Measurements from ENCODE around the gene SYT11. TPM values are rescaled to one million over a fixed set of nuclear protein-coding genes. Genes with fewer than 3 reads are reported as not detected.

SYT11 gene
- total and polyA plus RNA-seq, 2 of the 8 experiments (the other 6 are each of a cell fraction or from before 2014, with no cell fraction given): 7.2 to 9.6 TPM

DNA sequence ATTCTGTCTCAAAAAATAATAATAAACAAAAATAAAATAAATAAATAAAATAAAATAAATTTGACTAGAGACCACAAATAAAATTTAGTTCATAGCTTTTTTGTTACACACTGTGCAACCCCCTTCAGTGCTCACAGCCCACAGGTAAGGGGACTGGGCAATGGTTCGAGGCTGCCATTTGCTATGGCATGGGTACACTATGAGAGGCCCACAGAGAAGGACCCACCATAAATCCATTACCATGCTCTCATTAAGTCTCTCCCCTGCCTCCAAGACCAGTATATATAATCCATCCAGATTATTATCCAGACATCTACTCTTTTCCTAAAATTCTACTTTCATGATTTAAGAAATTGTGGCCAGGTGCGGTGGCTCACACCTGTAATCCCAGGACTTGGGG lies 60.4 kb downstream of the SYT11 start (continued):
- TF ChIP-seq, protein P1, sequence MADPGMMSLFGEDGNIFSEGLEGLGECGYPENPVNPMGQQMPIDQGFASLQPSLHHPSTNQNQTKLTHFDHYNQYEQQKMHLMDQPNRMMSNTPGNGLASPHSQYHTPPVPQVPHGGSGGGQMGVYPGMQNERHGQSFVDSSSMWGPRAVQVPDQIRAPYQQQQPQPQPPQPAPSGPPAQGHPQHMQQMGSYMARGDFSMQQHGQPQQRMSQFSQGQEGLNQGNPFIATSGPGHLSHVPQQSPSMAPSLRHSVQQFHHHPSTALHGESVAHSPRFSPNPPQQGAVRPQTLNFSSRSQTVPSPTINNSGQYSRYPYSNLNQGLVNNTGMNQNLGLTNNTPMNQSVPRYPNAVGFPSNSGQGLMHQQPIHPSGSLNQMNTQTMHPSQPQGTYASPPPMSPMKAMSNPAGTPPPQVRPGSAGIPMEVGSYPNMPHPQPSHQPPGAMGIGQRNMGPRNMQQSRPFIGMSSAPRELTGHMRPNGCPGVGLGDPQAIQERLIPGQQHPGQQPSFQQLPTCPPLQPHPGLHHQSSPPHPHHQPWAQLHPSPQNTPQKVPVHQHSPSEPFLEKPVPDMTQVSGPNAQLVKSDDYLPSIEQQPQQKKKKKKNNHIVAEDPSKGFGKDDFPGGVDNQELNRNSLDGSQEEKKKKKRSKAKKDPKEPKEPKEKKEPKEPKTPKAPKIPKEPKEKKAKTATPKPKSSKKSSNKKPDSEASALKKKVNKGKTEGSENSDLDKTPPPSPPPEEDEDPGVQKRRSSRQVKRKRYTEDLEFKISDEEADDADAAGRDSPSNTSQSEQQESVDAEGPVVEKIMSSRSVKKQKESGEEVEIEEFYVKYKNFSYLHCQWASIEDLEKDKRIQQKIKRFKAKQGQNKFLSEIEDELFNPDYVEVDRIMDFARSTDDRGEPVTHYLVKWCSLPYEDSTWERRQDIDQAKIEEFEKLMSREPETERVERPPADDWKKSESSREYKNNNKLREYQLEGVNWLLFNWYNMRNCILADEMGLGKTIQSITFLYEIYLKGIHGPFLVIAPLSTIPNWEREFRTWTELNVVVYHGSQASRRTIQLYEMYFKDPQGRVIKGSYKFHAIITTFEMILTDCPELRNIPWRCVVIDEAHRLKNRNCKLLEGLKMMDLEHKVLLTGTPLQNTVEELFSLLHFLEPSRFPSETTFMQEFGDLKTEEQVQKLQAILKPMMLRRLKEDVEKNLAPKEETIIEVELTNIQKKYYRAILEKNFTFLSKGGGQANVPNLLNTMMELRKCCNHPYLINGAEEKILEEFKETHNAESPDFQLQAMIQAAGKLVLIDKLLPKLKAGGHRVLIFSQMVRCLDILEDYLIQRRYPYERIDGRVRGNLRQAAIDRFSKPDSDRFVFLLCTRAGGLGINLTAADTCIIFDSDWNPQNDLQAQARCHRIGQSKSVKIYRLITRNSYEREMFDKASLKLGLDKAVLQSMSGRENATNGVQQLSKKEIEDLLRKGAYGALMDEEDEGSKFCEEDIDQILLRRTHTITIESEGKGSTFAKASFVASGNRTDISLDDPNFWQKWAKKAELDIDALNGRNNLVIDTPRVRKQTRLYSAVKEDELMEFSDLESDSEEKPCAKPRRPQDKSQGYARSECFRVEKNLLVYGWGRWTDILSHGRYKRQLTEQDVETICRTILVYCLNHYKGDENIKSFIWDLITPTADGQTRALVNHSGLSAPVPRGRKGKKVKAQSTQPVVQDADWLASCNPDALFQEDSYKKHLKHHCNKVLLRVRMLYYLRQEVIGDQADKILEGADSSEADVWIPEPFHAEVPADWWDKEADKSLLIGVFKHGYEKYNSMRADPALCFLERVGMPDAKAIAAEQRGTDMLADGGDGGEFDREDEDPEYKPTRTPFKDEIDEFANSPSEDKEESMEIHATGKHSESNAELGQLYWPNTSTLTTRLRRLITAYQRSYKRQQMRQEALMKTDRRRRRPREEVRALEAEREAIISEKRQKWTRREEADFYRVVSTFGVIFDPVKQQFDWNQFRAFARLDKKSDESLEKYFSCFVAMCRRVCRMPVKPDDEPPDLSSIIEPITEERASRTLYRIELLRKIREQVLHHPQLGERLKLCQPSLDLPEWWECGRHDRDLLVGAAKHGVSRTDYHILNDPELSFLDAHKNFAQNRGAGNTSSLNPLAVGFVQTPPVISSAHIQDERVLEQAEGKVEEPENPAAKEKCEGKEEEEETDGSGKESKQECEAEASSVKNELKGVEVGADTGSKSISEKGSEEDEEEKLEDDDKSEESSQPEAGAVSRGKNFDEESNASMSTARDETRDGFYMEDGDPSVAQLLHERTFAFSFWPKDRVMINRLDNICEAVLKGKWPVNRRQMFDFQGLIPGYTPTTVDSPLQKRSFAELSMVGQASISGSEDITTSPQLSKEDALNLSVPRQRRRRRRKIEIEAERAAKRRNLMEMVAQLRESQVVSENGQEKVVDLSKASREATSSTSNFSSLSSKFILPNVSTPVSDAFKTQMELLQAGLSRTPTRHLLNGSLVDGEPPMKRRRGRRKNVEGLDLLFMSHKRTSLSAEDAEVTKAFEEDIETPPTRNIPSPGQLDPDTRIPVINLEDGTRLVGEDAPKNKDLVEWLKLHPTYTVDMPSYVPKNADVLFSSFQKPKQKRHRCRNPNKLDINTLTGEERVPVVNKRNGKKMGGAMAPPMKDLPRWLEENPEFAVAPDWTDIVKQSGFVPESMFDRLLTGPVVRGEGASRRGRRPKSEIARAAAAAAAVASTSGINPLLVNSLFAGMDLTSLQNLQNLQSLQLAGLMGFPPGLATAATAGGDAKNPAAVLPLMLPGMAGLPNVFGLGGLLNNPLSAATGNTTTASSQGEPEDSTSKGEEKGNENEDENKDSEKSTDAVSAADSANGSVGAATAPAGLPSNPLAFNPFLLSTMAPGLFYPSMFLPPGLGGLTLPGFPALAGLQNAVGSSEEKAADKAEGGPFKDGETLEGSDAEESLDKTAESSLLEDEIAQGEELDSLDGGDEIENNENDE (IDR thresholded peaks at IDR 0.05; ENCODE audit: insufficient replicate concordance, low read length): no peak
- no peak for TF ChIP-seq SRF (IDR thresholded peaks at IDR 0.05; ENCODE audit: low read depth, low read length)
- TF ChIP-seq KDM4A (IDR thresholded peaks at IDR 0.05; ENCODE audit: low read depth, low read length, severe bottlenecking): no peak
- no peak for TF ChIP-seq NANOG (IDR thresholded peaks at IDR 0.05; ENCODE audit: insufficient read depth, low read depth, low read length, poor library complexity, severe bottlenecking)
- TF ChIP-seq SP2 (IDR thresholded peaks at IDR 0.05; ENCODE audit: low read length): no peak
- TF ChIP-seq HDAC6 (IDR thresholded peaks at IDR 0.05; ENCODE audit: low read depth, low read length): no peak
- TF ChIP-seq CEBPB (IDR thresholded peaks at IDR 0.05; ENCODE audit: low read depth, low read length): no peak
- no peak for TF ChIP-seq BCL11A (IDR thresholded peaks at IDR 0.05; ENCODE audit: low read depth in 2 of 2, low read length in 2 of 2)
